ENCODE data around the gene GNMT. TPM values are rescaled to one million over a fixed set of nuclear protein-coding genes. Genes with fewer than 3 reads are reported as not detected.

Gene GNMT
- total RNA-seq, 2 donors from 2014 or later: 0.24 to 0.30 TPM

- H3K9me3 Mint-ChIP-seq: no peaks in the 10 kb centered on the region
- ATAC-seq (replicated peaks): no peak
- peaks cover 4% of the 10 kb centered on the region for H3K4me1 Mint-ChIP-seq
- H3K27ac Mint-ChIP-seq: no peak overlapping the region
- peaks cover 61% of the 10 kb centered on the region for H3K36me3 Mint-ChIP-seq (ENCODE audit: low read depth)
- no peaks in the 10 kb centered on the region for H3K27me3 Mint-ChIP-seq
- no peak overlapping the region for H3K4me3 Mint-ChIP-seq
Observed at GRCh38 chr6:43005844-43006243, 45.3 kb downstream of the GNMT start.

GRCh38 chr6:43006251-43006650 is 45.7 kb downstream of the GNMT start:
- H3K27ac Mint-ChIP-seq: no peak overlapping the region
- H3K4me3 Mint-ChIP-seq: no peak overlapping the region

GRCh38 chr6:43007126-43007525 is 46.6 kb downstream of the GNMT start:
- Mint-ChIP-seq H3K27me3 (no peaks in the 10 kb centered on the region), H3K27ac (no peak overlapping the region), H3K9me3 (no peaks in the 10 kb centered on the region), H3K4me3 (no peak overlapping the region), H3K4me1 (peaks cover 12% of the 10 kb centered on the region), H3K36me3 (ENCODE audit: low read depth) (peaks cover 74% of the 10 kb centered on the region)
- ATAC-seq (replicated peaks): no peak

More at GRCh38 chr6:43006251-43006650, 45.7 kb downstream of the GNMT start:
- H3K27me3 Mint-ChIP-seq: no peaks in the 10 kb centered on the region
- H3K9me3 Mint-ChIP-seq: no peaks in the 10 kb centered on the region
- no peak for ATAC-seq (replicated peaks)
- peaks cover 66% of the 10 kb centered on the region for H3K36me3 Mint-ChIP-seq (ENCODE audit: low read depth)
- peaks cover 4% of the 10 kb centered on the region for H3K4me1 Mint-ChIP-seq

- H3K36me3 Mint-ChIP-seq (ENCODE audit: low read depth): peaks cover 94% of the 10 kb centered on the region
- H3K27me3 Mint-ChIP-seq: no peaks in the 10 kb centered on the region
- ATAC-seq (replicated peaks): no peak
- no peaks in the 10 kb centered on the region for H3K9me3 Mint-ChIP-seq
- H3K4me3 Mint-ChIP-seq: no peak overlapping the region
- H3K27ac Mint-ChIP-seq: peak overlapping the region; percentile 48
- peaks cover 25% of the 10 kb centered on the region for H3K4me1 Mint-ChIP-seq
Observed at GRCh38 chr6:43009124-43009523, 48.6 kb downstream of the GNMT start.

GRCh38 chr6:43011207-43011606 is 50.7 kb downstream of the GNMT start:
- Mint-ChIP-seq H3K27ac (peak overlapping the region; percentile 96), H3K27me3 (no peaks in the 10 kb centered on the region), H3K4me1 (peaks cover 36% of the 10 kb centered on the region), H3K4me3 (peak overlapping the region; percentile 94), H3K36me3 (ENCODE audit: low read depth) (peaks cover 92% of the 10 kb centered on the region), H3K9me3 (no peaks in the 10 kb centered on the region)
- ATAC-seq (replicated peaks): no peak

GRCh38 chr6:43012364-43012763 is 51.8 kb downstream of the GNMT start:
- peak overlapping the region; percentile 94 for H3K4me3 Mint-ChIP-seq
- H3K4me1 Mint-ChIP-seq: peaks cover 37% of the 10 kb centered on the region
- H3K36me3 Mint-ChIP-seq (ENCODE audit: low read depth): peaks cover 92% of the 10 kb centered on the region
- H3K27ac Mint-ChIP-seq: peak overlapping the region; percentile 96
- ATAC-seq (replicated peaks): no peak
- no peaks in the 10 kb centered on the region for H3K9me3 Mint-ChIP-seq
- no peaks in the 10 kb centered on the region for H3K27me3 Mint-ChIP-seq

- Mint-ChIP-seq H3K27ac (peak overlapping the region; percentile 96), H3K36me3 (ENCODE audit: low read depth) (peaks cover 92% of the 10 kb centered on the region), H3K4me1 (peaks cover 37% of the 10 kb centered on the region), H3K9me3 (no peaks in the 10 kb centered on the region), H3K4me3 (peak overlapping the region; percentile 94), H3K27me3 (no peaks in the 10 kb centered on the region)
- peak; percentile 43 for ATAC-seq (replicated peaks)
Observed at GRCh38 chr6:43013097-43013842, 52.7 kb downstream of the GNMT start.

Other genes with a start within 250 kb of the GNMT start
- gene PRPH2, start 238.2 kb upstream of the GNMT start, total RNA-seq: not detected
- gene TBCC, start 214.7 kb upstream of the GNMT start, total RNA-seq: 10 to 100 TPM; 16.6 to 17.7 TPM
- gene BICRAL, start 178.7 kb upstream of the GNMT start, total RNA-seq: 10 to 100 TPM; 16.7 to 19.3 TPM
- 100 to 1,000 TPM; 116 to 150 TPM for gene RPL7L1, start 81.1 kb upstream of the GNMT start, total RNA-seq
- gene PTCRA, start 44.7 kb upstream of the GNMT start, total RNA-seq: not detected
- gene CNPY3, start 31.3 kb upstream of the GNMT start, total RNA-seq: 10 to 100 TPM; 28.5 to 30.5 TPM
- 10 to 100 TPM in 1 of 2 donors, 1 to 10 TPM in 1; 9.6 to 16.4 TPM for gene PEX6, start 18.4 kb downstream of the GNMT start, total RNA-seq
- gene PPP2R5D, start 23.8 kb downstream of the GNMT start, total RNA-seq: 10 to 100 TPM; 55.8 to 62.5 TPM
- gene MEA1, start 53.2 kb downstream of the GNMT start, total RNA-seq: 10 to 100 TPM; 75.7 to 93.8 TPM
- 10 to 100 TPM; 64.0 to 65.6 TPM for gene KLHDC3, start 53.5 kb downstream of the GNMT start, total RNA-seq
- 10 to 100 TPM; 31.4 to 78.1 TPM for gene RRP36, start 60.9 kb downstream of the GNMT start, total RNA-seq
- 10 to 100 TPM; 11.4 to 22.3 TPM for gene CUL7, start 93.1 kb downstream of the GNMT start, total RNA-seq
- gene MRPL2, start 98.7 kb downstream of the GNMT start, total RNA-seq: 10 to 100 TPM; 65.2 to 67.3 TPM
- 10 to 100 TPM; 19.7 to 31.4 TPM for gene KLC4, start 98.9 kb downstream of the GNMT start, total RNA-seq
- gene PTK7, start 115.6 kb downstream of the GNMT start, total RNA-seq: 1 to 10 TPM in 1 of 2 donors, under 1 TPM in 1; 0.56 to 1.0 TPM
- gene SRF, start 210.5 kb downstream of the GNMT start, total RNA-seq: 10 to 100 TPM; 36.2 to 63.4 TPM
- 10 to 100 TPM; 40.7 to 44.9 TPM for gene CUL9, start 221.4 kb downstream of the GNMT start, total RNA-seq